DND-41 (cell line): ENCODE data around the gene CD177.

Experiments used
- ATAC-seq: fragments of 200-7000 bp; cut with Tn5 transposase; 3 replicates; pipeline ENCODE4 v1.9.1; 2021; ENCODE audit warnings: low read depth; ENCODE audit not compliant: insufficient read depth
- DNase-seq: peaks from one replicate; pipeline ENCODE4 v3.0.0-alpha.2; 2020
- H2AFZ ChIP-seq: 2 replicates; pipeline ENCODE4 v1.6.0; 2012; ENCODE audit warnings: low read depth, low read length
- H3K27ac ChIP-seq: 2 replicates; pipeline ENCODE4 v1.5.1; 2012; ENCODE audit warnings: low read length, inconsistent platforms
- H3K27me3 ChIP-seq: fragments of 200-600 bp; sonication (generic); 2 replicates; pipeline ENCODE4 v1.6.0; 2012; ENCODE audit warnings: low read length, mild to moderate bottlenecking, inconsistent platforms; ENCODE audit not compliant: insufficient read depth, poor library complexity
- H3K36me3 ChIP-seq: 2 replicates; pipeline ENCODE4 v1.5.1; 2012; ENCODE audit warnings: low read length, inconsistent platforms; ENCODE audit not compliant: insufficient read depth
- H3K4me1 ChIP-seq: 2 replicates; pipeline ENCODE4 v1.5.1; 2012; ENCODE audit warnings: mild to moderate bottlenecking, low read length; ENCODE audit not compliant: insufficient read depth
- H3K4me2 ChIP-seq: 2 replicates; pipeline ENCODE4 v1.6.0; 2012; ENCODE audit warnings: mild to moderate bottlenecking, moderate library complexity, low read length, inconsistent platforms; ENCODE audit not compliant: insufficient read depth
- H3K4me3 ChIP-seq, 2 experiments: fragments of 200-600 bp in 1 of 2; shearing (Covaris generic) in 1 of 2; 2 replicates each; pipeline ENCODE4 v1.5.1; 2012 to 2016; ENCODE audit warnings: inconsistent platforms in 2 of 2, low read length in 2 of 2, mild to moderate bottlenecking in 2 of 2, low read depth in 1 of 2, moderate library complexity in 1 of 2
- H3K79me2 ChIP-seq: 2 replicates; pipeline ENCODE4 v1.6.0; 2012; ENCODE audit warnings: low read length, inconsistent platforms; ENCODE audit not compliant: insufficient read depth
- H3K9ac ChIP-seq: 2 replicates; pipeline ENCODE4 v1.6.0; 2012; ENCODE audit warnings: low read depth, mild to moderate bottlenecking, inconsistent platforms, low read length, moderate library complexity
- H3K9me3 ChIP-seq: 2 replicates; pipeline ENCODE4 v1.5.1; 2012; ENCODE audit warnings: low read length, moderate library complexity, mild to moderate bottlenecking, inconsistent platforms; ENCODE audit not compliant: insufficient read depth, severe bottlenecking
- H4K20me1 ChIP-seq: 2 replicates; pipeline ENCODE4 v1.6.0; 2012; ENCODE audit warnings: low read length; ENCODE audit not compliant: insufficient read depth
- EZH2 ChIP-seq: IDR thresholded peaks from 3 replicates; pipeline ENCODE4 v1.6.1; 2012; ENCODE audit warnings: borderline replicate concordance, low read depth, mild to moderate bottlenecking, moderate library complexity, low read length, inconsistent platforms; ENCODE audit not compliant: severe bottlenecking
- TF ChIP-seq, protein P1 (sequence below): IDR thresholded peaks from 2 replicates; pipeline ENCODE4 v1.5.1; 2012; ENCODE audit warnings: borderline replicate concordance, low read length, moderate library complexity, mild to moderate bottlenecking; ENCODE audit not compliant: poor library complexity, severe bottlenecking; ENCODE audit errors: extremely low read depth

CD177 gene

DNA sequence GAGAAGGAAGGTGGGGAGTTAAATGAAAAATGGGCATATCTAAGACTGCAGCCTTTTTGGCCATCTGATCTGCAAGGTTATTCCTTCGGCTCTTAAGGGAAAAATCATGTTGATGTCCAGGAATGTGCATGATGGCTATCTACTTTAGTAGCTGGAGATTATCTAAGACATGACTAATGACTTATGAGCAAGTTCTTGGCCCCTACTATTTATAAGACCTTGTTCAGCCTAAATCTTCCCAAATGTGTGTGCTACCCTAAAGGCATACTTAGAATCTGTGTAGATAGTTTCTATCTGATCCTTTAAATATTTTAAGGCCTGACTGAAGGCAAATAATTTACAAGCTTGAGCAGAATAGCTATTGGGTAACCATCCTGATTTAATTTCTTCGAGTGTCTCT lies 41.8 kb upstream of the CD177 start:
- Histone ChIP-seq H3K79me2 (no peaks in the 10 kb centered on the region), H3K9me3 (no peaks in the 10 kb centered on the region), H3K4me2 (no peak overlapping the region), H3K36me3 (no peaks in the 10 kb centered on the region), H4K20me1 (no peaks in the 10 kb centered on the region; the same call in 1 of the 2 replicates), H3K4me1 (no peaks in the 10 kb centered on the region), H3K9ac (no peak overlapping the region), H3K27me3 (peaks cover 6% of the 10 kb centered on the region), H3K27ac (no peak overlapping the region), H2AFZ (no peak overlapping the region), H3K4me3 (no peak overlapping the region)
- DNase-seq: no peak
- TF ChIP-seq, protein P1, sequence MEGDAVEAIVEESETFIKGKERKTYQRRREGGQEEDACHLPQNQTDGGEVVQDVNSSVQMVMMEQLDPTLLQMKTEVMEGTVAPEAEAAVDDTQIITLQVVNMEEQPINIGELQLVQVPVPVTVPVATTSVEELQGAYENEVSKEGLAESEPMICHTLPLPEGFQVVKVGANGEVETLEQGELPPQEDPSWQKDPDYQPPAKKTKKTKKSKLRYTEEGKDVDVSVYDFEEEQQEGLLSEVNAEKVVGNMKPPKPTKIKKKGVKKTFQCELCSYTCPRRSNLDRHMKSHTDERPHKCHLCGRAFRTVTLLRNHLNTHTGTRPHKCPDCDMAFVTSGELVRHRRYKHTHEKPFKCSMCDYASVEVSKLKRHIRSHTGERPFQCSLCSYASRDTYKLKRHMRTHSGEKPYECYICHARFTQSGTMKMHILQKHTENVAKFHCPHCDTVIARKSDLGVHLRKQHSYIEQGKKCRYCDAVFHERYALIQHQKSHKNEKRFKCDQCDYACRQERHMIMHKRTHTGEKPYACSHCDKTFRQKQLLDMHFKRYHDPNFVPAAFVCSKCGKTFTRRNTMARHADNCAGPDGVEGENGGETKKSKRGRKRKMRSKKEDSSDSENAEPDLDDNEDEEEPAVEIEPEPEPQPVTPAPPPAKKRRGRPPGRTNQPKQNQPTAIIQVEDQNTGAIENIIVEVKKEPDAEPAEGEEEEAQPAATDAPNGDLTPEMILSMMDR: no peak
- TF ChIP-seq EZH2: no peak
- ATAC-seq: no peak

DNA sequence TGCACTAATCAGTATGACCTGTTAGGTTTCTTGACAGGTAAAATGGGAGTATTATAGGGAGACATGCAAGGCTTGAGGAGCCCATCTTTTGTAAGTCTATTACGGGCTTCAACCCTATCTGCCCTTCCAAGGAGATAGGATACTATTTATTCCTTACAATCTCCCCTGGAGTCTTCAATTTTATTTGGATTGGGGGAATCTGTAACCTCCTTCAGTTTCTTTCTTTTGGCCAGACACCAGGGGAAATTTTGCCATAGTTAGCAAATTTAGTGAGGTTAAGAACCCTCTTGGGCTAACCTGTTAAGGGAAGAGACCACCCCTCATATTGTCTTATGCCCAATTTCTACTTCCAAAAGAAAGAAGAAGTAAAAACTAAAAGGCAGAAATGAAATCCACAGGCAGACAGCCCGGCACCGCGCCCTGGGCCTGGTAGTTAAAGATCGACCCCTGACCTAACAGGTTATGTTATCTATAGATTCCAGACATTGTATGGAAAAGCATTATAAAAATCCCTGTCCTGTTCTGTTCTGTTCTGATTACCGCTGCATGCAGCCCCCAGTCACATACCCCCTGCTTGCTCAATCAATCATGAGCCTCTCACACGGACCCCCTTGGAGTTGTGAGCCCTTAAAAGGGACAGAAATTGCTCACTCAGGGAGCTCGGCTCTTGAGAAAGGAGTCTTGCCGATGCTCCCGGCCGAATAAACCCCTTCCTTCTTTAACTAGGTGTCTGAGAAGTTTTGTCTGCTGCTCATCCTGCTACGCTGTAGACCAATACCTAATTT lies 39.6 kb upstream of the CD177 start:
- no peaks in the 10 kb centered on the region for H3K9me3 ChIP-seq
- no peaks in the 10 kb centered on the region for H3K79me2 ChIP-seq
- ATAC-seq: no peak
- H3K27ac ChIP-seq: no peak overlapping the region
- H3K36me3 ChIP-seq: no peaks in the 10 kb centered on the region
- no peak overlapping the region for H3K4me3 ChIP-seq
- no peak overlapping the region for H3K9ac ChIP-seq
- no peak for DNase-seq
- H3K27me3 ChIP-seq: peaks cover 6% of the 10 kb centered on the region
- H3K4me2 ChIP-seq: no peak overlapping the region
- no peaks in the 10 kb centered on the region for H3K4me1 ChIP-seq
- H2AFZ ChIP-seq: no peak overlapping the region
- no peak for TF ChIP-seq EZH2
- TF ChIP-seq, protein P1: no peak
- H4K20me1 ChIP-seq: no peaks in the 10 kb centered on the region; the same call in 1 of the 2 replicates

DNA sequence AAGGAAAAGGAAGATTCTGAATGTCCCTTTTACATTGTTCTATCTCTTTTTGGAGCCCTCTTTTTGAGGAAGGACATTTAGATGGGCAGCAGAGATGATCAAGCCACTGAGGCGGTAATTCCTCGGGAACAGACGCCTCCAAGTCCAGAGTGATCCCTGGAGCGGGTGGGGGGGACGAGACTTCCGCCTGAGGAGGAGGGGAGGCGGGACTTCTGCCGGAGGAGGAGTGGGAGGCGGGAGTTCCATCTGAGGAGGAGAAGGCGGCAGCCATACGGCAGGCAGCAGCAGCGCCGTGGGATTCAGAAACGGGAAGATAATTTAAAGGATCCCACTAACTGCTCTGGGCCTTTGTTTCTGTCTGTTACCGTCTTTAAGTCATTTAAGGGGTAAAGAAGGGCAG lies 37.6 kb upstream of the CD177 start:
- TF ChIP-seq EZH2: no peak
- TF ChIP-seq, protein P1: no peak
- Histone ChIP-seq H4K20me1 (no peaks in the 10 kb centered on the region), H3K4me2 (no peak overlapping the region), H3K9me3 (no peaks in the 10 kb centered on the region), H3K79me2 (no peaks in the 10 kb centered on the region), H3K27me3 (peaks cover 4% of the 10 kb centered on the region), H3K4me1 (no peaks in the 10 kb centered on the region), H3K9ac (no peak overlapping the region), H3K4me3 (no peak overlapping the region), H2AFZ (no peak overlapping the region), H3K27ac (no peak overlapping the region), H3K36me3 (no peaks in the 10 kb centered on the region)
- no peak for DNase-seq
- no peak for ATAC-seq
